ENCODE results near the gene DGKD. TPM values are rescaled to one million over a fixed set of nuclear protein-coding genes. Genes with fewer than 3 reads are reported as not detected.

DGKD gene
- total RNA-seq (2022; extraction: Qiagen RNA extraction) = 68.3 to 79.0 TPM (median 73.6 TPM) in 5 replicates

GRCh38 chr2:233353769-233354499 is at the start of gene DGKD:
DGKD (plus strand) TSS chr2:233354494; CDS start chr2:233354519, 25 bp downstream.

GRCh38 chr2:233307565-233307964 is 46.7 kb upstream of the DGKD start, which contains the start of gene SAG:
SAG (plus strand) TSS chr2:233307816; CDS start chr2:233309190, 1,374 bp downstream.

Other genes starting within 250 kb of the DGKD start
- gene ATG16L1, start 102.8 kb upstream of the DGKD start, total RNA-seq (2022; extraction: Qiagen RNA extraction) = 34.7 to 37.8 TPM (median 36.4 TPM) in 5 replicates
- not detected in 5 replicates for gene SAG, start 46.7 kb upstream of the DGKD start, total RNA-seq (2022; extraction: Qiagen RNA extraction)
- gene USP40, start 212.3 kb downstream of the DGKD start, total RNA-seq (2022; extraction: Qiagen RNA extraction) = 20.1 to 24.5 TPM (median 22.5 TPM) in 5 replicates

Data from A549 treated with AZD2906 at 1 μM for 4 hours (cell line).